ENCODE data around the gene BORCS6.
A peak's percentile ranks its signal among the peaks of the same experiment; 100 is the strongest.

Gene BORCS6

DNA sequence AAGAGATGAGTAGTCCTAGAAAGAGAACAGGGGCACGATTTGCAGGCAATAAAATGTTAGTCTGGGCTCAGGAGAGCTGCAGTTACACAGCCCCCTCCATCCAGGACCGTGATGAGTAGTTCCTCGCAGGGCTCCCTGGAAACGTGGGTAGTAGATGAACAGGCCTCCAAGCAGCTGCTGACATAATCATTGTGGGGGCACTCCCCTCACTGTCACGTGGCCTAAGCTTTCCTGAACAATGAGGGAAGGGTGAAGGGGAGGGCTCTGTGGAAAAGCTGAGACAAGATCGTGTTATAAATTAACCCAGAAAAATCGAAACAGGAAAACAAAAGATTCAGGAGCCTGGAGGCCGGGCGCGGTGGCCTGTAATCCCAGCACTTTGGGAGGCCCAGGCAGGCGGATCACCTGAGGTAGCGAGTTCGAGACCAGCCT lies 36.4 kb downstream of the BORCS6 start:
- peak; percentile 97 for DNase-seq

- DNase-seq: no peak
Measured at GRCh38 chr17:8153031-8153451, 36.9 kb downstream of the BORCS6 start.

- DNase-seq: peak; percentile 91
Measured at GRCh38 chr17:8152112-8152775, 37.7 kb downstream of the BORCS6 start, which contains the start of gene PER1. Gene PER1 (minus strand): TSS chr17:8152404. CDS start chr17:8150706, 1,698 bp downstream.

DNA sequence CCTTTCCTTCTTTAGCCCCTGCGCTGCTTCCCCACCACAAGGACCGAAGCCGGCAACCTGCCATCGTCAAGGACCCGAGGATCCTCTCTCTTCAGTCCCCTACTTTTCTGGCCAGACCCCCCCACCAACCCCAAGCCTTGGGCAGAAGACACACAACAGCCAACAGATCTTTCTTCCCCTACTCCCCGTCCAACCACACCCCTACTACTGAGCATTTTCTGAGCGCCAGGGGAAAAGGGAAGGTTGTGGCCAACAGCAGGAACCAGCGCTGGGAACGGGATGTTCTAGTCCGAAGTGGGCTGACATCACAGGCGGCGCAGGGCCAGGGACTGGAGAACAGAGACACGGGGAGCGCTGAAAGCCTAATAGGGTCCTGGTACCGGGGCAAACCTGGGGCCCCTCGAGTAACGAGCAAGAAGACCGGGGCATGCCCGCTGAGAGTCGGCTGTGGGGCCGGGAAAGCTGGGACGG lies 38.3 kb downstream of the BORCS6 start:
- peak; percentile 60 for DNase-seq

GRCh38 chr17:8151120-8151640 lies 38.8 kb downstream of the BORCS6 start:
- peak; percentile 85 for DNase-seq

DNA sequence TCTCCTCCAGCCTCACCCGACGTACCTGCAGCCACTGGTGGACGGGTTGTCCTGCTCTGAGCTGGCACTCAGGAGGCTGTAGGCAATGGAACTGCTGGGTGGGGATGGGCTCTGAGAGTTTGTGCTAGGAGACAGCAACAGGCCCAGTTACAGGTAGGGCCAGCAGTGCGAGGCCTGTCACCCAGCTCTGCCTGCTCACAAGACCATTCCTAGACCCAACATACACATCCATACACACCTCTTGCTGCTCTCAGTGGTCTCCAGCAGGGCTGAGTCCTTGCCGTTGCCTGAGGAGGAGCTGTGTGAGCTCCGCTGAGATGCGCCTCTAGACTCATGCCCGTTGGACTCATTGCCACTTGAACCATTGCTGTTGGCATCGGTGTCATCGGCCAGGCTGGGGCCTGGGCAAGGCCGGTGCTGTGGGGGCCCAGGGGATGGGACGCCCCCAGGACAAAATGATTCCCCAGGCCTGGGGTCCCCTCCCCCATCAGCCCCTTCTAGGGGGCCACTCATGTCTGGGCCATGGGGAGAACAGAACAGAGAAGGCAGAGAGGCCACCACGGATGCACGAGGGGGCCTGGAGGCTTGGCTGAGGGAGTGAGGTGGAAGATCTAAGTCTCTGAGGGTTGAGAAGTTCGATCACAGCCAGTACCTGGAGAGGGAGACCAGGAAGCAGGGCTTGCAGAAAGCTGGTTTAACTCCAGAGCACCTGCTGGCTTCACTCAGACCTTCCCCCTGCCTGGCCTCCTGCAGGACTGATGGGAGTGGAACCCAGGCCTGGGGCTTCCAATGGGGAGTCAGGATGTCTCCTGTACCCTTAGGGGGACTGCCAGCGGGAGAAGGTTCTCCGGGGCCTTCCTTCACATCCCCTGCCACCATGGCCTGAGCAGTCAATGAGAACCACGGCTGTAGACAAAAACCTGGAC lies 39.5 kb downstream of the BORCS6 start:
- no peak for DNase-seq

DNA sequence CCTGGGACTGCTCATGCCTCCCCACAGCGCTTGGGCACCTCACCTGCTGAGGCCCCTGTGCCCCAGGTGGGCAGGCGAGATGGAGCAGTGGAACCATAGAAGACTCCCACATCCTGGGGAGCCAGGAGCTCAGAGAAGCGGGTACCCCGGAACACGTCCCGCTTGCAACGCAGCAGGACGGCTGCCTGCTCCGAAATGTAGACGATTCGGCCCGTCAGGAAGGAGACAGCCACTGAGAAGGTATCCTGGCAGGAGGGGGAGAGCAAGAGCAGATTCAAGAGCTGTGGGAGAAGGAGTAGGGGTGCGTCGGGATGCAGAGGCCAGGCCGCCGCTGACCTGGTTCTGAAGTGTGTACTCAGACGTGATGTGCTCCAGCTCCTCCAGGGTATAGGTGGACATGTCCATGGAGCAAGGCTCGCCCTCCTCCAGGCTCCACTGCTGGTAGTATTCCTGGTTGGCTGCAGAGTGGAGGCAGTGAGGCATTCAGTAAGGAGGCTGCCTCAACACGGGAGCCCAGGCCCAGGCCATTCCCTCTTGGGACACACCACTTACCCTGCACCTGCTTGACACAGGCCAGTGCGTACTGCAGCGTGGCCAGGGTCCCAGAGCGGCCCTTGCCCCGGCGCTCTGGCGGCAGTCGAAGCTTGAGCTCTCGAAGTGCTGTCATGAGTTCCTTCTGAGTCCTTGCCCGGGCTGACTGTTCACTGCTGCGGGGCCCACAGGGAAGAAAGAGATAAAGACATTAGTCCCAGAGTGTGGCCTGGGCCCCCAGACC lies 40.4 kb downstream of the BORCS6 start:
- no peak for DNase-seq

- no peak for DNase-seq
Measured at GRCh38 chr17:8148560-8148959, 41.4 kb downstream of the BORCS6 start.

GRCh38 chr17:8147805-8148404 lies 42.1 kb downstream of the BORCS6 start:
- no peak for DNase-seq

GRCh38 chr17:8147141-8147804 lies 42.7 kb downstream of the BORCS6 start:
- DNase-seq: no peak

DNA sequence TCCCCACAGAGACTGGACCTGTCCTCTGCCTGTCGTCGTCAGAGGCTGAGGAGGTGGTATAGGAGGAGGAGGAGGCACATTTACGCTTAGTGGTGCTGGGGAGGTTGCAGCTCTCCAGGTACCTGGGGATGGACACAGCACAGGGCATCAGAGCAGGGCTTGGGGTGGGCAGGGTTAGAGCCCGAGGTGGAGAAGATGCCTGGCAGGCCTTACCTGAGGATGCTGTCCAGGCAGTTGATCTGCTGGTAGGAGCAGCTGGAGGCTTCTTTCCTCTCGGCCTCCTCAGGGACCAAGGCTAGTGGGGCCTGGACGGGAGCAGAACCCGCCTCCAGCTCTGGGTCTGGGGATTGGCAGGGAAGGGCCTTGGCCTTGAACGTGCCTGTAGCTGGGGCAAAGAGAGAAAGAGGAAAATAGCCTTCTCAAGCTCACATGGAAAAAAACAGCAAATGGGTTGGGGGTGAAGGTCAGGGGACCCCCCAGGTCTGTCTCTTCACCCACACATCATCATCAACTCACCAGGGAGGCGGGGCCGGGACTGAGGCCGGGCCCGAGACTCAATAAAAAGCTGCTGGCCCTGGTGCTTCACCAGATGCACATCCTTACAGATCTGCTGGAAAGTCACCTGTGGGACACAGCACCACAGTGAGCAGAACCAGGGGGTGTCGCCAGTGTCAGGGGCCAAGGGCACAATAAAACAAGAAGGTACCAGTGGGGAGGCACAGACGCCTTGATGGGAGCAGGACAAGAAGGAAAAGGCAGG lies 43.4 kb downstream of the BORCS6 start:
- DNase-seq: no peak

GRCh38 chr17:8145811-8146210 lies 44.2 kb downstream of the BORCS6 start:
- DNase-seq: no peak

GRCh38 chr17:8144401-8145231 lies 45.4 kb downstream of the BORCS6 start:
- no peak for DNase-seq

- DNase-seq: no peak
Measured at GRCh38 chr17:8143581-8144400, 46.2 kb downstream of the BORCS6 start.

DNA sequence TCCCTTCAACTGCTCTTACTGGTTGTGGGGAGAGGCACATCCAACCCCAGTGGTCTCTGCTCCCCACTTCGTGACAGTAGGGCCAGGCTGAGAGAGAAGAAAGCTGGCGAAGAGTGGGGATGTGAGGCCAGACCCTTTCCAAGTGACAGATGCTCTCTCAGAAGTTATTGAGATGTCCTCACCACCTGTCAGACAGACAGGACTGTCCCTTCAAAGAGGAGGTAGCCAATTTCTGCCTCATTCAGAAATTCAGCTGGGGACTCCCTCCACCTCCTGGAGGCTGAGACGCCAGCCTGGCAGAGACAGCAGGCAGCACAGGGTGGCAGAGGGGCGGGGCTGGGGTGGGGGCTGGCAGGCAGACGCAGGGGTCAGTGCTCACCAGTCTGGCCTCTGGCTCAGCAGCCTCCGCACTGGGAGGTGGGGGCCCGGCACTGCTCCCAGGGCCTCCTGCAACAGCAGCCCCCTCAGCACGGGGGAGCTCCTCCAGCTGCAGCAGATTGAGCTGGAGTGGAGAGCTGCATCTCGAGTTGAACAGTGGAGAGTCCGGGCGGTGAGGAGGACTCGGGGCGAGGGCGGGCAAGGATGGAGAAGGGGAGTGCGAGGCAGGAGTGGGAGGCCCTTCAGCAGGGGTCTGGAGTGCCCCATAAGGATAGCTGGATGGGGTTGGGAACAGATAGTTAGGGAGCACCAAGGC lies 46.9 kb downstream of the BORCS6 start:
- no peak for DNase-seq

- DNase-seq: no peak
Measured at GRCh38 chr17:8142158-8142886, 47.7 kb downstream of the BORCS6 start.

DNA sequence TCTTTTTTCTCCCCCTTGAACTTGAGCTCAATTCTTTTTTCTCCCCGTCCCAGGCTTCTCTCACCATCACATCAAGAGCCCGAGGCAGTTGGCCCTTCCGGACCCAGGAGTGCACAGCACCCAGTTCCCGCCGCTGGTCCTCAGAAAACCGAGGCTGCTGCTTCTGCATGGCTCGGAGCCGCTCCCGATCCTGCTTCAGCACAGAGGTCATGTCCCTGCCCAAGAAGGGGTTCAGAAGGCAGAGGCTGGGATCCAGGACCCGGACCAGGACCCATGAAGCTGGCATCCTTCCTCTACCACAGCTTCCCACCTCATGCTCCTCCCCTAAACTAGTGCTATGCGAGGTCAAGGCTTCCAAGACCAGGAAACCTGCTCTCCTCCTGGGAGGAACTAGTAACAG lies 48.2 kb downstream of the BORCS6 start:
- DNase-seq: no peak

DNA sequence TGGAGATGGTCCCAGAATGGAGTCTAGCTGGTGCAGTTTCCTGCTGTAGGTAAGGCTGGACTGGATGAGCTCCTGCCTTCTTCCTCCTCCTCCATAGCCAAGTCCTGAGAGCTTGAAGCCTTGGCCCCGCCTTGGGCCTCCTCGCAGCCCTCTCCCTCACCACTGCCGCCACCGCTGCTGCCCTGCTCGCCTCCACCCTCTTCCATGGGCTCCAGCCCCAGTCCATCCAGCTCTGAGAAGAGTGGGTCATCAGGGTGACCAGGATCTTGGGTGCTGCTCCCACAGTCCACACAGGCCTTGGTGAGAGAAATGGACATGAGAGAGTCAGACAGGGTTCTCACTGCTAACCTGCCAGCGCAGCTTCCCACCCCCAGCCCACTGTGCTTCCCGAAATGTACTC lies 48.9 kb downstream of the BORCS6 start:
- DNase-seq: no peak

Measured in fibroblast of upper back skin (primary cell).